Vagina (tissue), 2 donors: ENCODE results near the gene SLC35B4.
A peak's percentile ranks its signal among the peaks of the same experiment; 100 is the strongest.

Experiments used
- POLR2A ChIP-seq, 2 donors: fragments of 450-650 bp; IDR thresholded peaks; one replicate each; pipeline ENCODE4 v1.6.1; 2017; ENCODE audit warnings: antibody characterized with exemption in 2 of 2, mild to moderate bottlenecking in 2 of 2, moderate library complexity in 2 of 2
- TF ChIP-seq, protein P1 (sequence below), 3 experiments: fragments of 450-650 bp in 2 of 3; fragments of 200-600 bp in 1 of 3; sonication (generic) in 1 of 3; IDR thresholded peaks; one replicate each; pipeline ENCODE4 v1.5.1; 2017 to 2019; ENCODE audit warnings: antibody characterized with exemption in 3 of 3, mild to moderate bottlenecking in 2 of 3, moderate library complexity in 2 of 3

DNA sequence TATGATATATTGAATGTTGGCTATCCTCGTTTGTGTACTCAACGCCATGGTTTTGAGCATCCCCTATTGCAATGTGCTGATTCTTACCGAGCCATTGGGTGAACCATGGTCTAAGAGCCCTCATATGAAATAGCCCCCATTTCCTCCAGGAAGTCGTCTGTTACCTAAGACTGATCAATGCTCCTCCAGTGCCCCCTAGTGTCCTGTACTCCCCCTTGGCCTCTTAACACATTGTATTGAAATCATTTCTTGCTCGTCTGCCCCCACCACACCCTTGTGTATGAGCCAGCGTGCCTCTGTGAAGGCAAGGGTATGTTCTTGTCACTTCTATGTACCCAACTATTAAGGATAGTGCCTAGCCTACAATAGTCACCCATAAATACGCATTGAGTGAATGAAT is 11.2 kb upstream of the SLC35B4 start:
- TF ChIP-seq POLR2A (IDR thresholded peaks at IDR 0.05): no peak
- TF ChIP-seq, protein P1, sequence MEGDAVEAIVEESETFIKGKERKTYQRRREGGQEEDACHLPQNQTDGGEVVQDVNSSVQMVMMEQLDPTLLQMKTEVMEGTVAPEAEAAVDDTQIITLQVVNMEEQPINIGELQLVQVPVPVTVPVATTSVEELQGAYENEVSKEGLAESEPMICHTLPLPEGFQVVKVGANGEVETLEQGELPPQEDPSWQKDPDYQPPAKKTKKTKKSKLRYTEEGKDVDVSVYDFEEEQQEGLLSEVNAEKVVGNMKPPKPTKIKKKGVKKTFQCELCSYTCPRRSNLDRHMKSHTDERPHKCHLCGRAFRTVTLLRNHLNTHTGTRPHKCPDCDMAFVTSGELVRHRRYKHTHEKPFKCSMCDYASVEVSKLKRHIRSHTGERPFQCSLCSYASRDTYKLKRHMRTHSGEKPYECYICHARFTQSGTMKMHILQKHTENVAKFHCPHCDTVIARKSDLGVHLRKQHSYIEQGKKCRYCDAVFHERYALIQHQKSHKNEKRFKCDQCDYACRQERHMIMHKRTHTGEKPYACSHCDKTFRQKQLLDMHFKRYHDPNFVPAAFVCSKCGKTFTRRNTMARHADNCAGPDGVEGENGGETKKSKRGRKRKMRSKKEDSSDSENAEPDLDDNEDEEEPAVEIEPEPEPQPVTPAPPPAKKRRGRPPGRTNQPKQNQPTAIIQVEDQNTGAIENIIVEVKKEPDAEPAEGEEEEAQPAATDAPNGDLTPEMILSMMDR (IDR thresholded peaks at IDR 0.05): peak in 1 of 3 experiments; percentile 14
